ENCODE results near the gene YBX1.
"Not testable (repeated sequence)": the region's sequence is repeated elsewhere in the genome, so short reads cannot be mapped to it uniquely, and the experiment has no call there.

YBX1 gene

GRCh38 chr1:42690477-42691156 is 8.4 kb downstream of the YBX1 start:
- DNase-seq (ENCODE audit: low read depth) = no peak

DNA sequence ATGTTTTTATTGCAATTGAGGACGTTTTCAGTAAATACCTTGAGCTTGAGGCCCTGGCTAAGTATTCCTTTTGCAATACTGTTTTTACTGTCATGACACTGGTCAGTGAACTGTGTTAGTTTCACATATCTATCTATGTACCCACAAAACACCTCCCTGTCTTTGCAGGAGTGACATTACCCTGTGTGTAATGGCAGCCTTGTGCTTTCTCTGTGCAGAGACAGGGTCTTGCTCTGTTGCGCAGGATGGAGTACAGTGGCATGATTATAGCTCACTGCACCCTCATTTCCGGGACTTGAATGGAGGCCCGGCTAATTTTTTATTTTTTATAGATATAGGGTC is 8.9 kb downstream of the YBX1 start:
- DNase-seq (ENCODE audit: low read depth) = no peak

DNA sequence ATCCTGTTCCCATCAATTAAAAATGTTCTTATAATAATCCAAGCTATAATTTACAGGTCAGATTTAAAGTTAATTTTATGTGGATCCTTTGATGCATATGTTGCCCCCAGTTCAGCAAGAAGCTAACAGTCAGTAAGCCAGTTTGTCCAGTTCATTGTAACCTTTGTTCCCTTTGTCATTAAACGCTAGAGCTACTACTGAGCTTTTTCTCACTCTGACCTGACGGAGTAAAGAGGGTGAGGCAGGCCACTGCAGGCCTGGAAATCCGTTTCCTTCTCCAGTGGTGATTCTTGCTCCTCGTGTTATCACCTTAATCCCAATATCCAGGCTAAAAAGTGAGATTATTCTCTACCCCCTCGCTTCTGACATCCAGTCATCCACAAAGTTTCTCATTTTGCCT is 10.2 kb downstream of the YBX1 start:
- DNase-seq (ENCODE audit: low read depth) = no peak

DNA sequence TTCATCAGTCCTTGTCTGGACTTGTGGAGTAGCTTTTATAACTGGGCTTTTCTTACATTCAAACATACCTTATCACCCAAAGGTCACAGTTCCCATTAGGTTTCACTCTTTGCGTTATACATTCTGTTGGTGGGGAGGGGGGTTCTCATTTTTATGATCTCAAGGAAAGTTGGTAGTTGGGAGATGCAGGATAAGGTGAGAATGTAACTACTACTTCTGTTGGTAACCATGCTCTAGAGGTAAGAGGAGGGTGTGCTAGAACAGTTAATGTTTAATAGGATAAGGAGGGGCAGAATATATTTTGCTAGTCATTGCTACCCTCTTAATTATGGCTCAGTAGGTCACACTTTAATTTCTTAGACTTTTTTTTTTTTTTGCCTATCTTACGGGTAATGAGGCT is 10.7 kb downstream of the YBX1 start:
- DNase-seq (ENCODE audit: low read depth) = no peak

GRCh38 chr1:42698081-42698813 is 16.0 kb downstream of the YBX1 start:
- no peak for DNase-seq (ENCODE audit: low read depth)

- DNase-seq (ENCODE audit: low read depth) = no peak
Measured at GRCh38 chr1:42700006-42700405, 17.8 kb downstream of the YBX1 start.

- no peak for DNase-seq (ENCODE audit: low read depth)
Measured at GRCh38 chr1:42703888-42704464, 21.8 kb downstream of the YBX1 start.

DNA sequence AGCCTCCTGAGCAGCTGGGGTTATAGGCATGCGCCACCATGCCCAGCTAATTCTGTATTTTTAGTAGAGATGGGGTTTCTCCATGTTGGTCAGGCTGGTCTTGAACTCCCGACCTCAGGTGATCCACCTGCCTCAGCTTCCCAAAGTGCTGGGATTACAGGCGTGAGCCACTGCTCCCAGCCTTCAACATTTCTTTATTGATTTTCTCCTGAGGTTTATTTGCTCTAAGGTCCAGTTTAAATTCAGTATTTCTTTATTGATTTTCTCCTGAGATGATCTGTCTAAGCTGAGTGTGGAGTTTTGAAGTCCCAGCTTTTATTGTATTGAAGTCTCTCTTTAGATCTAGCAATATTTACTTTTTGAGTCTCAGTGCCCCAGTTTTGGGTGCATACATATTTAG is 30.6 kb downstream of the YBX1 start:
- DNase-seq (ENCODE audit: low read depth) = not testable (repeated sequence)

DNA sequence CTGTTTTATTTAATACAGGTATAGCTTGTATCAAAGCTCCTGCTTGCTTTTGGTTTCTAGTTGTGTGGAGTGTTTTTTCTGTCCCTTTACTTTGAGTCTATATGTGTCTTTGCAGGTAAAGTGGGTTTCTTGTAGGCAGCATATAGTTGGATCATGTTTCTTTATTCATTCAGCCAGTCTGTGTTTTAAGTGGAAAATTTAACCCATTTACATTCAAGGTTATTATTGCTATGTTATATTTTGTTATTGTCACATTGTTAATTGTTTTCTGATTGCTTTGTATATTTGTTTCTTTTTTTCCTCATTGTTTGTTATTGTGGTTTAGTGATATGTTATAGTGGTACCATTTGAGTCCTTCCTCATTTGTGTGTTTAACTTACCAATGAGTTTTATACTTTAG is 31.1 kb downstream of the YBX1 start:
- no peak for DNase-seq (ENCODE audit: low read depth)

DNA sequence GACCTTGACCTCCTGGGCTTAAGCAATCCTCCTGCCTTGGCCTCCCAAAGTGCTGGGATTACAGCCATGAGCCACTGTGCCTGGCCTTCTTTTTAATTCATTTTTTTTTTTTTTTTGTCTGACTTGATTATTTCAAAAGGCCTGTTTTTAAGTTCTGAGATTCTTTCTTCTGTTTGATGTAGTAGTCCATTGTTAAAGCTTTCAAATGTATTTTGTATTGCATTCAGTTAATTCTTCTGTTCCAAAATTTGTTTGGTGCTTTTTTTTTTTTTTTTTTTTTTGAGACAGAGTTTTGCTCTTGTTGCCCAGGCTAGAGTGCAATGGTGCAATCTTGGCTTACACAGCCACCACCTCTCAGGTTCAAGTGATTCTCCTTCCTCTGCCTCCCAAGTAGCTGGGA is 32.2 kb downstream of the YBX1 start:
- not testable (repeated sequence) for DNase-seq (ENCODE audit: low read depth)

- no peak for DNase-seq (ENCODE audit: low read depth)
Measured at GRCh38 chr1:42720868-42721267, 38.6 kb downstream of the YBX1 start.

DNA sequence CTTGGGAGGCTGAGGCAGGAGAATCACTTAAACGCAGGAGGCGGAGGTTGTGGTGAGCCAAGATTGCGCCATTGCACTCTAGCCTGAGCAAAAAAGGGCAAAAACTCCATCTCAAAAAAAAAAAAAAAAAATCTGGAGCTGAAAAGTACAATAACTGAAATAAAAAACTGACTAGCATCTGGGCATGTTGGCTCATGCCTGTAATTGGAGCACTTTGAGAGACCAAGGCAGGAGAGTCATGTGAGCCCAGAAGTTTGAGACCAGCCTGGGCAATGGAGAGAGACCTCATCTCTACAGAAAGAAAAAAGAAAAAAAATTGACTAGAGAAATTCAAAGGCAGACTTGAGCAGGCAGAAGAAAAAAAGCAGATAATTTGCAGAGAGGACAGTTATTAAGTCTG is 39.7 kb downstream of the YBX1 start:
- no peak for DNase-seq (ENCODE audit: low read depth)

DNA sequence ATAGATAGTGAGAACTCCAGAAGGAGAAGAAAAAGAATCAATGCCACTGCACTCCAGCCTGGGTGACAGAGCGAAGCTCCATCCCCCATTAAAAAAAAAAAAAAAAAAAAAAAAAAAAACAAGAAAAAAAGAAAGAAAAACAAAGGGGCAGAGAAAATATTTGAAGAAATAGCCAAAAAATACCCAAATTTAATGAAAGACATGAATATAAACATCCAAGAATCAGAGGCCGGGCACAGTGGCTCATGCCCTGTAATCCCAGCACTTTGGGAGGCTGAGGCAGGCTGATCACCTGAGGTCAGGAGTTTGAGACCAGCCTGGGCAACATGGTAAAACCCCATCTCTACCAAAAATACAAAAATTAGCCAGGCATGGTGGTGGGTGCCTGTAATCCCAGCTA is 40.2 kb downstream of the YBX1 start:
- DNase-seq (ENCODE audit: low read depth) = not testable (repeated sequence)

DNA sequence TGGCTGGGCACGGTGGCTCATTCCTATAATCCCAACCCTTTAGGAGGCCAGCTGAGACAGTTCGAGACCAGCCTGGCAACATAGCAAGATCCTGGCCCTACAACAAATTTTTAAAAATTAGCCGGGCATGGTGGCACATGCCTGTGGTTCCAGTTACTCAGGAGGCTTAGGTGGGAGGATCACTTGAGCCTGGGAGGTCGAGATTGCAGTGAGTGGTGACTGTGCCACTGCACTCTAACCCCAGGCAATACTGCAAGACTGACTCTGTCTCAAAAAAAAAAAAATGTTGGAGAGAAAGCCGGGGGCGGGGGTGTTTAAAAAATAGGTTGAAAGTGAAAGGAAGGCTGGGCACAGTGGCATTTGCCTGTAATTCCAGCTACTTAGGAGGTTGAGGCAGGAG is 41.3 kb downstream of the YBX1 start:
- no peak for DNase-seq (ENCODE audit: low read depth)

DNA sequence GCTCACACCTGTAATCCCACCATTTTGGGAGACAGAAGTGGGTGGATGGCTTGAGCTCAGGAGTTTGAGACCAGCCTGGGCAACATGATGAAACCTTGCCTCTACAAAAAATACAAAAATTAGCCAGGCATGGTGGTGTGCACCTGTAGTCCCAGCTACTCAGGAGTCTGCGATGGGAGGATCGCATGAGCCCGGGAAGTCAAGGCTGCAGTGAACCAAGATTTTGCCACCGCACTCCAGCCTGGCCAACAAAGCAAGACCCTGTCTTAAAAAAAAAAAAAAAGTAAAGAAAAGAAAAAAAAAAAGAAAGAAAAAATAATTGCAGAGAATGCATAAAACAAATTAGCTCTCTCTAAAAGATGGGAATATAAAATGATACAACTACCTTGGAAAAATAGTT is 43.6 kb downstream of the YBX1 start:
- DNase-seq (ENCODE audit: low read depth) = not testable (repeated sequence)

- DNase-seq (ENCODE audit: low read depth) = no peak
Measured at GRCh38 chr1:42730002-42730401, 47.8 kb downstream of the YBX1 start.

GRCh38 chr1:42730988-42731387 is 48.8 kb downstream of the YBX1 start:
- peak; percentile 20 for DNase-seq (ENCODE audit: low read depth)

- no peak for DNase-seq (ENCODE audit: low read depth)
Measured at GRCh38 chr1:42731585-42731984, 49.4 kb downstream of the YBX1 start.

GRCh38 chr1:42732126-42732680 is 50.0 kb downstream of the YBX1 start:
- DNase-seq (ENCODE audit: low read depth) = no peak

- no peak for DNase-seq (ENCODE audit: low read depth)
Measured at GRCh38 chr1:42733415-42734200, 51.4 kb downstream of the YBX1 start.

GRCh38 chr1:42734201-42735035 is 52.2 kb downstream of the YBX1 start:
- DNase-seq (ENCODE audit: low read depth) = no peak

DNA sequence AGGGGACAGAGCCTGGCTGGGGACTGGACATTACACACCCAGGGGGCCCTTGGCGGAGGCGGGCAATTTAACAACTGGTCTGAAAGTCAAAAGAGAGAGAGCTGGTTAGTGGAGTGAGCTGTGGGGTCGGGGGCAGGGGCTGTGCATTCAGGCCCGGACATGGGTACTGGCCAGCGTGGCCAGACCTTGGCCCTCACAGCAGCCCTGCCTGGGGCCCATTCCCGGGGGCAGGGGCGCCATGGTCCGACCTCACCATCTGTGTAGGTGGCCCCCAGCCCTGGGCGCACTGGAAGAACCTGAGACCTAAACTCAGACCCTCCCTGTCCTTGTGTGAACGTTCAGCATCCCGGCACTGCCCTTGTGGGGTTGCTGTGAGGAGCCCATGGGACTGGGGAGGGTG is 52.8 kb downstream of the YBX1 start:
- no peak for DNase-seq (ENCODE audit: low read depth)

Data from activated gamma-delta T cell treated with anti-CD3 and anti-CD28 coated beads, Interleukin-2, amount 50 U/mL, for 16 hours (primary cell).